Ascending aorta (tissue), 2 donors: Measurements from ENCODE around the gene RPL10. TPM values are rescaled to one million over a fixed set of nuclear protein-coding genes. Genes with fewer than 3 reads are reported as not detected.

Experiments
- DNase-seq, 2 donors: peaks; one replicate each; pipeline ENCODE4 v3.0.0-alpha.2; 2019; ENCODE audit warnings: low spot score in 2 of 2
- H3K27ac ChIP-seq, 2 donors: fragments of 200-600 bp; sonication (generic); one replicate each; pipeline ENCODE4 v1.5.1; 2016 to 2017; ENCODE audit warnings: mild to moderate bottlenecking in 1 of 2
- H3K27me3 ChIP-seq: fragments of 200-600 bp; sonication (generic); one replicate; pipeline ENCODE4 v1.5.1; 2017
- H3K36me3 ChIP-seq, 2 donors: fragments of 200-600 bp; sonication (generic); one replicate each; pipeline ENCODE4 v1.5.1; 2016
- H3K4me1 ChIP-seq, 2 donors: fragments of 200-600 bp; sonication (generic); one replicate each; pipeline ENCODE4 v1.5.1; 2016 to 2017; ENCODE audit warnings: mild to moderate bottlenecking in 1 of 2
- H3K4me3 ChIP-seq, 2 donors: fragments of 200-600 bp; sonication (generic); one replicate each; pipeline ENCODE4 v1.5.1; 2016 to 2017; ENCODE audit warnings: mild to moderate bottlenecking in 1 of 2
- H3K9me3 ChIP-seq, 2 donors: fragments of 200-600 bp; sonication (generic); one replicate each; pipeline ENCODE4 v1.5.1; 2016
- intact Hi-C: fragments of 100-400 bp; cut with DNase I; formaldehyde crosslinking; loops from one replicate; pipeline ENCODE4 v1.15.1; 2023
- total RNA-seq: library from RNA; depleted of rRNA; stranded (reverse); fragments of >200 nt; gene quantifications from one replicate; pipeline ENCODE4 v1.1.0, GENCODE V29; 2016
- TF ChIP-seq, protein P1 (sequence below), 3 experiments: fragments of 200-600 bp in 2 of 3; fragments of 450-650 bp in 1 of 3; sonication (generic) in 2 of 3; IDR thresholded peaks; one replicate each; pipeline ENCODE4 v1.5.1; 2016 to 2019; ENCODE audit warnings: antibody characterized with exemption in 3 of 3, mild to moderate bottlenecking in 1 of 3, moderate library complexity in 1 of 3

Gene RPL10
- total RNA-seq, 1 donor from 2014 or later = 4,298 TPM

DNA sequence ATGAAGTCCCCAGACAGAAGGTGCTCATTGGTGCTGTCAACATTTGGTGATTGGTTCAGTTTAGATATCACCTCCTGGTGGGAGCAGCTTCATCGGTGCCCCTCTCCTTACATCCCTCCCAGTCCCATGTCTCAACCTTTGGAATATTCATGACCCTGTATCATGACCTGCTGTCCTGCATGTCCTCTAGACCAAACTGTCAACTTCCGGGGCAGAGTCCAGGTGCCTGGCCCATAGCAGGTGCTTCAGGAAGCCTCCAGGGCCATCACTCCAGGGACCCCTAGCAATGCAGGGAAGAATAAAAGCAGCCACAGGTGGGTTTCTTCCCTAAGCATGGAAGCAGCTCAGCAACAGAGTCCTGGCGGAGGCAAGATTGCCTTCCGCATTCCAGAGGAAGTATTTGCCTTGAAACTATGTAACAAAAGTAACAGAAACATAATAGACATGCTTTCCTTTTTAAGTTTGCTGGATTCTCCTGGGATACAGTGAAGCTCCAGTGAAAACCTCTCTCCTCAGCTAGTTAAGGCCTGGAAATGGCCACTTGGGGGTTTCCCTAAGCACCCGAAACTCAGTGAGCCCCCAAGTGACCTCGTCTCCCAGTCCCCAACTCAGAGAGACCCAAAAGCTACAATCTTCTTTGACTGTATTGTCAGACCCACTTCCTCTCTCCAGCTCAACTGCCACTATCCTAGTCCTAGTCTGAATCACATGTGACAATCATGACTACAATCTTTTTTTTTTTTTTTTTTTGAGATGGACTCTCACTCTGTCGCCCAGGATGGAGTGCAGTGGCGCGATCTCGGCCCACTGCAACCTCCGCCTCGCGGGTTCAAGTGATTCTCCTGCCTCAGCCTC, 29.0 kb downstream of the RPL10 start:
- Histone ChIP-seq H3K36me3 (peaks cover 0 to under 1% of the 10 kb centered on the region in 2 donors), H3K4me3 (peak overlapping the region in 1 of 2 donors; percentile 86), H3K27ac (peak overlapping the region in 1 of 2 donors; percentile 33), H3K27me3 (no peaks in the 10 kb centered on the region), H3K4me1 (peaks cover 2 to 8% of the 10 kb centered on the region in 2 donors), H3K9me3 (no peaks in the 10 kb centered on the region)
- TF ChIP-seq, protein P1, sequence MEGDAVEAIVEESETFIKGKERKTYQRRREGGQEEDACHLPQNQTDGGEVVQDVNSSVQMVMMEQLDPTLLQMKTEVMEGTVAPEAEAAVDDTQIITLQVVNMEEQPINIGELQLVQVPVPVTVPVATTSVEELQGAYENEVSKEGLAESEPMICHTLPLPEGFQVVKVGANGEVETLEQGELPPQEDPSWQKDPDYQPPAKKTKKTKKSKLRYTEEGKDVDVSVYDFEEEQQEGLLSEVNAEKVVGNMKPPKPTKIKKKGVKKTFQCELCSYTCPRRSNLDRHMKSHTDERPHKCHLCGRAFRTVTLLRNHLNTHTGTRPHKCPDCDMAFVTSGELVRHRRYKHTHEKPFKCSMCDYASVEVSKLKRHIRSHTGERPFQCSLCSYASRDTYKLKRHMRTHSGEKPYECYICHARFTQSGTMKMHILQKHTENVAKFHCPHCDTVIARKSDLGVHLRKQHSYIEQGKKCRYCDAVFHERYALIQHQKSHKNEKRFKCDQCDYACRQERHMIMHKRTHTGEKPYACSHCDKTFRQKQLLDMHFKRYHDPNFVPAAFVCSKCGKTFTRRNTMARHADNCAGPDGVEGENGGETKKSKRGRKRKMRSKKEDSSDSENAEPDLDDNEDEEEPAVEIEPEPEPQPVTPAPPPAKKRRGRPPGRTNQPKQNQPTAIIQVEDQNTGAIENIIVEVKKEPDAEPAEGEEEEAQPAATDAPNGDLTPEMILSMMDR (IDR thresholded peaks at IDR 0.05) = no peak
- DNase-seq = no peak
- intact Hi-C loops = loop anchor here (5.0 kb wide), 1 partner anchor 105 kb away; no protein-coding TSS in a partner anchor

DNA sequence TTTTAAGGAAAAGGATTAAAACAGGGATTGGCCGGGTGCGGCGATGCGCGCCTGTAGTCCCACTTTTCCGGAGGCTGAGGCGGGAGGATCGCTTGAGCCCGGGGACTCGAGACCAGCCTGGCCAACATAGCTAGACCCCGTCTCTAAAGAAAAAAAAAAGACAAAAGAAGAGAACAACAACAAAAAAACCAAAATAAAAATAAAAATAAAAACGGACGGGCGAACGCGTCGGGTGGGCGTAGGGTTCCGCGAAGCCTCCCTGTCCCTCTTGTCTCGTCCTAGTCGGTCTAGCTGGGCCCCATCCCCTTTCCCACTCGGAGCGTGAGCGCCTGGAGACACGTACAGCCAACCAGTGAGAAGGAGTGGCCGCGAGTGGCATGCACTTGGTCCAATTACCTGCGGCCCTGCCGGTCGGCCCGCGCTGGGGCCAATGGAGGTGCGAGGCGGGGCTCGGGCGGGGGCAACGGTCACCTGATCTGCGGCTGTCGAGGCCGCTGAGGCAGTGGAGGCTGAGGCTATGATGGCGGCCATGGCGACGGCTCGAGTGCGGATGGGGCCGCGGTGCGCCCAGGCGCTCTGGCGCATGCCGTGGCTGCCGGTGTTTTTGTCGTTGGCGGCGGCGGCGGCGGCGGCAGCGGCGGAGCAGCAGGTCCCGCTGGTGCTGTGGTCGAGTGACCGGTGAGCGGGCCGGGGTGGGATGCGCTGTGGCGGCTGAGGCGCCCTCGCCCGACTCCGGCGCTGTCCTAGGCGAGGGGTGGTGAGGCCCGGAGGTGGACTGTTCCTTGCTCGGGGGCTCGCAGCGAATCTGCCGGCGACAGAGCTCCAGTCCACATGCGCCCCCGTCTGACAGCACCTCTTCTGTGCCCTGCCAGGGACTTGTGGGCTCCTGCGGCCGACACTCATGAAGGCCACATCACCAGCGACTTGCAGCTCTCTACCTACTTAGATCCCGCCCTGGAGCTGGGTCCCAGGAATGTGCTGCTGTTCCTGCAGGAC, 30.3 kb downstream of the RPL10 start, which contains the start of gene ATP6AP1:
Gene ATP6AP1 (plus strand): TSS at position 502 of the 996 bp plus-strand sequence. CDS start 16 bp downstream, at position 518.
- TF ChIP-seq, protein P1 (IDR thresholded peaks at IDR 0.05) = no peak
- Histone ChIP-seq H3K4me3 (peak within 1 kb of the TSS; percentile 43 to 86), H3K27me3 (no peaks in the 10 kb centered on the region), H3K36me3 (peaks cover 5 to 8% of the 10 kb centered on the region in 2 donors), H3K4me1 (peaks cover 2 to 8% of the 10 kb centered on the region in 2 donors), H3K27ac (peak within 1 kb of the TSS; percentile 59 to 83), H3K9me3 (no peaks in the 10 kb centered on the region)
- peak; percentile 78 to 95 for DNase-seq
- intact Hi-C loops = loop anchor here (1.0 to 5.0 kb wide), 4 partner anchors 8 to 104 kb away; no protein-coding TSS in a partner anchor

DNA sequence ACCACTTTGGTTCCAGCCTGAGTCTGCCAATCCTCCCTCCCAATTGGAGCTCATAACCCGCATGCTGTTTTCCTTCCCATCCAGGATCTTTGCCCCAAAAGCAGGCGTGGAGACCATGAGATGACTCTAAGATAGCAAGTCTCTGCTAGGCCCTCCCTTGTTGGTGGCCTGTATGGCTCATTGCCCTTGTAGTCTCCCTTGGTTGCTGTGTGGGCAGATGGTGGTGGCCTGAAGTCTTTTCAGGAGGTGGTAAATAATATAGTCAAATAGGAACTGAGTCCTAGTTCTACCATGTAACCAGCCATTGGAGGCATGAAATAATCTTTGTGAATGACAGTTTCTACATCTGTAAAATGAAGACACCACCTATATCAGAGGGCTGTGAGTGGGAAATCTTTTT, 31.5 kb downstream of the RPL10 start:
- H3K4me1 ChIP-seq = peaks cover 2 to 8% of the 10 kb centered on the region in 2 donors
- no peak overlapping the region for H3K27ac ChIP-seq
- peak overlapping the region; percentile 43 to 86 for H3K4me3 ChIP-seq
- peaks cover 8 to 12% of the 10 kb centered on the region in 2 donors for H3K36me3 ChIP-seq
- intact Hi-C loops = loop anchor here (5.0 kb wide), 1 partner anchor 103 kb away; no protein-coding TSS in a partner anchor
- DNase-seq = no peak
- H3K9me3 ChIP-seq = no peaks in the 10 kb centered on the region
- TF ChIP-seq, protein P1 (IDR thresholded peaks at IDR 0.05) = no peak
- H3K27me3 ChIP-seq = no peaks in the 10 kb centered on the region

DNA sequence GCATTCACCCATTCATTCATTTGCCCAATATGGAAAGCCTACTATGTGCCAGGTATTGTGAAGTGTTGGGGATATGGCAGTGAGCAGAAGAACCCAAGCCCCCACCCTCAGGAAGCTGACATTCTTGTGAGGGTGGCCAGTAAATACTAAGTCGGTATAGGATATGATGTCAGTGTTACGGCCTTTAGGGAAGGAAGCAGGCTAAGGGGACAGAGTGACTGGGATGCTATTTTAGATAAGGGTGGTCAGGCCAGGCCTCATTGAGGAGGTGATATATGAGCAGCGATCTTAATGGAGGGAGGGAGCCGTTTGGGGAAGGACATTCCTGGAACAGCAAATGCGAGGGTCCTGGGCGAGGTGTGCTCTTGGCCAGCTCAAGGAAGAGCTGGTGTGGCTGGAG, 32.3 kb downstream of the RPL10 start:
- H3K27ac ChIP-seq = no peak overlapping the region
- TF ChIP-seq, protein P1 (IDR thresholded peaks at IDR 0.05) = no peak
- peaks cover 2 to 8% of the 10 kb centered on the region in 2 donors for H3K4me1 ChIP-seq
- H3K9me3 ChIP-seq = no peaks in the 10 kb centered on the region
- H3K4me3 ChIP-seq = no peak overlapping the region
- peaks cover 11 to 12% of the 10 kb centered on the region in 2 donors for H3K36me3 ChIP-seq
- intact Hi-C loops = no loop called here
- no peak for DNase-seq
- no peaks in the 10 kb centered on the region for H3K27me3 ChIP-seq

DNA sequence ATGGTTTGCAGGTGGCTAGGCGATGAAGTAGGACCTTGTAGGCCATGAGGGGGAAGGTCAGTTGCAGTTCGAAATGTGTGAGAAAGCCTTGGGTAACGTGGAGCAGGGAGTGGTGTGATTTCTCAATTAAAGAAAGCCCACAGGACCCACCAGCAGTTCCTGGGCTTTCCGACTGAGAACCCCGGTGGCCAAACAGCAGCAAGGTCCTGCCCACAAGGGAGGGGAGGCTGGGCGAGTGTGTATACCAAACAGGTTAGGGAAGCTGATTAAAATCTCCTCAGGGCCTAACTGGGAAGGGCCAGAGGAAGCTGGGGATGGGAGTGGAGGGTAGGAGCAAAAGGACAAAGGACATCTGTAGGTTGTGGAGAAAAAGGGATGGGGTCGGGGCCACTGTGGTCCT, 32.7 kb downstream of the RPL10 start:
- Histone ChIP-seq H3K9me3 (no peaks in the 10 kb centered on the region), H3K4me1 (peaks cover 2 to 8% of the 10 kb centered on the region in 2 donors), H3K27me3 (no peaks in the 10 kb centered on the region), H3K4me3 (no peak overlapping the region), H3K36me3 (peaks cover 11 to 12% of the 10 kb centered on the region in 2 donors), H3K27ac (no peak overlapping the region)
- intact Hi-C loops = no loop called here
- TF ChIP-seq, protein P1 (IDR thresholded peaks at IDR 0.05) = no peak
- no peak for DNase-seq
